ENCODE data around the gene CTCF. TPM values are rescaled to one million over a fixed set of nuclear protein-coding genes. Genes with fewer than 3 reads are reported as not detected.
A peak's percentile ranks its signal among the peaks of the same experiment; 100 is the strongest.

The CTCF gene
- total RNA-seq, 4 donors from 2014 or later, result 36.2 to 50.1 (median 46.9) TPM

DNA sequence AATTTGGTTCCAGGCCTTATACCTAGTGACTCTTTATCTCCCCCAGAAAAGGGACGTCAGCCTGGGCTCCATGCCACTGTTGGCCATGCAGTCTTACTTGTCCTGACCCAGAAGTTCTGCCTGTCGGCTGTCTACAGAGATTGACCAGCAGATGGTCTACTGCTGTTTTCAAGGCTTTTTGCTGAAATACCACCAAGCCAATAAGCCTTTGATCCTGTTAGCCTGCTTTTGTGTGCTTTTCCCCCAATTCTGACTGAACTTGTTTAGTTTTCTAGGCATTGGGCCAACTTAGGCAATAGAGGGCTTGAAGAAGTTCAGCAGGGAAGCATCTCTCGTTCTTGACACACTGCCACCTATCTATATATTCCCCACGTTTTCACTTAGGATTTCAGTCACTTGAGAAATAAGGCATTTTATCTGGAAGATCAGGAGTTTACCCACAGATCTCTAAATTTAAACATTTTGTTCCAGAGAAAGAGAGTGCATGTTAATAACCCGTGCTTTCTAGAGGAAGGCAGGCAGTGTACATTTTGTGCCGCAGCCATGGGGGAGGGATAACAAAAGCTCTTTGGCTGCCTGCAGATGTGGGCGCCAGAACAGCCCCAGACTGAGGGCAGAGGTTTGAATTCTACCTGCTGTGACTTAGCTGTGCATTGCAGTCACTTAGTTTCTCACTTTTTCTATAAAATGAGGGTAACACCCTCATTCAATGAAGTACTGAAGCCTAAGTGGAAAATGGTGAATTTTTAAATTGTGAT lies 70.3 kb downstream of the CTCF start:
- Histone ChIP-seq H3K9me3 (no peaks in the 10 kb centered on the region), H3K4me3 (no peak overlapping the region), H3K36me3 (peaks cover 96% of the 10 kb centered on the region), H3K27ac (no peak overlapping the region), H3K4me1 (no peaks in the 10 kb centered on the region), H3K27me3 (no peaks in the 10 kb centered on the region)
- WGBS, result 57% methylated on average over 7 of the region's 7 CpGs
- TF ChIP-seq POLR2A (IDR thresholded peaks at IDR 0.05), result no peak
- no peak for TF ChIP-seq EP300 (IDR thresholded peaks at IDR 0.05)
- TF ChIP-seq, protein P1, sequence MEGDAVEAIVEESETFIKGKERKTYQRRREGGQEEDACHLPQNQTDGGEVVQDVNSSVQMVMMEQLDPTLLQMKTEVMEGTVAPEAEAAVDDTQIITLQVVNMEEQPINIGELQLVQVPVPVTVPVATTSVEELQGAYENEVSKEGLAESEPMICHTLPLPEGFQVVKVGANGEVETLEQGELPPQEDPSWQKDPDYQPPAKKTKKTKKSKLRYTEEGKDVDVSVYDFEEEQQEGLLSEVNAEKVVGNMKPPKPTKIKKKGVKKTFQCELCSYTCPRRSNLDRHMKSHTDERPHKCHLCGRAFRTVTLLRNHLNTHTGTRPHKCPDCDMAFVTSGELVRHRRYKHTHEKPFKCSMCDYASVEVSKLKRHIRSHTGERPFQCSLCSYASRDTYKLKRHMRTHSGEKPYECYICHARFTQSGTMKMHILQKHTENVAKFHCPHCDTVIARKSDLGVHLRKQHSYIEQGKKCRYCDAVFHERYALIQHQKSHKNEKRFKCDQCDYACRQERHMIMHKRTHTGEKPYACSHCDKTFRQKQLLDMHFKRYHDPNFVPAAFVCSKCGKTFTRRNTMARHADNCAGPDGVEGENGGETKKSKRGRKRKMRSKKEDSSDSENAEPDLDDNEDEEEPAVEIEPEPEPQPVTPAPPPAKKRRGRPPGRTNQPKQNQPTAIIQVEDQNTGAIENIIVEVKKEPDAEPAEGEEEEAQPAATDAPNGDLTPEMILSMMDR (IDR thresholded peaks at IDR 0.05), result no peak
- TF ChIP-seq POLR2AphosphoS5 (IDR thresholded peaks at IDR 0.05), result no peak
- no peak for DNase-seq (ENCODE audit: low spot score in 2 of 2)

DNA sequence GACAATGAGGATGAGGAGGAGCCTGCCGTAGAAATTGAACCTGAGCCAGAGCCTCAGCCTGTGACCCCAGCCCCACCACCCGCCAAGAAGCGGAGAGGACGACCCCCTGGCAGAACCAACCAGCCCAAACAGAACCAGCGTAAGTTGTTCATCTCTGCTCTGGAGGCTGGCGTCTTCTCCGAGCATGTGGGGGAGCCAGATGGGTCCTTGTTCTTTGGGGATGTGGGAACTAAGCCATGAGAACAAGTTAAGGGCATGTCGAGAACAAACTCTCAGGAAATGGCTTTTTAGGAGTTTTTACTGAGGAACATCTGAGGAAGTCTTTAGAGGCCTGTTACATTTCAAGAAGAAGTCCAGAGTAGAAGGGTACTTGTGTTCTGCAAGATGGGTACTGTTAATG lies 74.4 kb downstream of the CTCF start:
- 95% methylated on average over 8 of the region's 8 CpGs for WGBS

DNA sequence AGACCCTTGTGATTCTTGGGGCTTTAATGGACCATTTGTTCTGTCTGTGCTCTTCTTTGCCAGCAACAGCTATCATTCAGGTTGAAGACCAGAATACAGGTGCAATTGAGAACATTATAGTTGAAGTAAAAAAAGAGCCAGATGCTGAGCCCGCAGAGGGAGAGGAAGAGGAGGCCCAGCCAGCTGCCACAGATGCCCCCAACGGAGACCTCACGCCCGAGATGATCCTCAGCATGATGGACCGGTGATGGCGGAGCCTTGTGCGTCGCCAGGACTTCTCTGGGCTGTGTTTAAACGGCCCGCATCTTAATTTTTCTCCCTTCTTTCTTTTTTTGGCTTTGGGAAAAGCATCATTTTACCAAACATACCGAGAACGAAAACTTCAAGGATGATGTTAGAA lies 75.3 kb downstream of the CTCF start:
- TF ChIP-seq EP300 (IDR thresholded peaks at IDR 0.05), result no peak
- no peak for TF ChIP-seq POLR2A (IDR thresholded peaks at IDR 0.05)
- TF ChIP-seq, protein P1 (IDR thresholded peaks at IDR 0.05), result no peak
- TF ChIP-seq POLR2AphosphoS5 (IDR thresholded peaks at IDR 0.05), result no peak
- 88% methylated on average over 12 of the region's 12 CpGs for WGBS
- no peaks in the 10 kb centered on the region for H3K27me3 ChIP-seq
- no peak overlapping the region for H3K4me3 ChIP-seq
- peak in 1 of 2 donors; percentile 28 for DNase-seq (ENCODE audit: low spot score in 2 of 2)
- peaks cover 10% of the 10 kb centered on the region for H3K4me1 ChIP-seq
- H3K27ac ChIP-seq, result no peak overlapping the region
- no peaks in the 10 kb centered on the region for H3K9me3 ChIP-seq
- peaks cover 71% of the 10 kb centered on the region for H3K36me3 ChIP-seq

More for the DNA sequence above, 74.4 kb downstream of the CTCF start:
- Histone ChIP-seq H3K36me3 (peaks cover 77% of the 10 kb centered on the region), H3K9me3 (no peaks in the 10 kb centered on the region), H3K4me1 (peaks cover 3% of the 10 kb centered on the region), H3K27me3 (no peaks in the 10 kb centered on the region), H3K4me3 (no peak overlapping the region), H3K27ac (no peak overlapping the region)
- TF ChIP-seq, protein P1 (IDR thresholded peaks at IDR 0.05), result no peak
- peak in 1 of 2 donors; percentile 37 for DNase-seq (ENCODE audit: low spot score in 2 of 2)

DNA sequence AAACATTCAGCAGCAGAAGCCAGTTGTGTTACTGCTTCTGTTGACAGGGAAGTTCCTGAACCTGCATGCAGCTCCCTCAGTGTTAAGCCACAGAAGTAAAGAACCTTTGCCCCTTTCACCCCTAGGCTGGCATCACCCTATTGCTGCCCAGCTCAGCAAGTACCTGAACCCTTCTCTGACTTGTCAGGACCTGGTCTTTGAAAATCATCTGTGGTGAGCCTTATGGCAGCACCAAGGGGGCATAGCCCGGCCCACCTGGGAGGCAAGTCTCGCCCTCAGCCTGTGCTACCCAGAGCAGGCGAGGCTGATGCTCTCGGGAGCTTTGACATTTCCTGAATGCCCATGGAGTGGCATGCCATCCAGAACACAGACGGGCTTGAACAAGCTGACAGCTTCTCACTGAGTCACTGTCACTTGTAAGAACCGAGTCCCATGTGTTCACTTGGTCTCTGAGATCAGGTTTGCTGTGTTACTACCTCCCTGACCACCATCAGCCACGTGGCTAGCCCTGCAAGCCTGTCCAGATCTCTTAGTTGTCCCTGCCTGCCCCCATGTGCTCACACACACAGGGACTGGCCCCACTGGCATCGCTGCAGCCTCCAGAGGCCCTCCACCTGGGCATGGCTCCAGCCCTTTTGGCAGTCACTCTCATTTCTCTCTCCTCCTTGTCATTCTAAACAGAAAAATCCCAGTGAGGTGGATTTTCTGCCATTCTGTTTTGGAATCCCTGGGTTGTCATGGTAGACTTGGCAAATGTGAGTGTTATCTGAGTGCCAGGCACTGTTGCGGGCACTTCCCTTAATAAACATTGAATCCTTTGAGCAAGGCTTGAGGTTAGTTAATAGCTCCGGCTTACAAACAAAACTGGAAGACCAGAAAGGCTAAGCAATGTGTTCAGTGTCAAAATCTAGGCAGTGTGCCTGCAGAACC lies 79.7 kb downstream of the CTCF start:
- Histone ChIP-seq H3K4me3 (no peak overlapping the region), H3K36me3 (peaks cover 28% of the 10 kb centered on the region), H3K27me3 (peaks cover 25% of the 10 kb centered on the region), H3K4me1 (peaks cover 20% of the 10 kb centered on the region), H3K27ac (no peak overlapping the region), H3K9me3 (no peaks in the 10 kb centered on the region)
- DNase-seq (ENCODE audit: low spot score in 2 of 2), result peak in 1 of 2 donors; percentile 67
- 30% methylated on average over 9 of the region's 10 CpGs for WGBS
- TF ChIP-seq POLR2A (IDR thresholded peaks at IDR 0.05) (no peak), POLR2AphosphoS5 (IDR thresholded peaks at IDR 0.05) (no peak), EP300 (IDR thresholded peaks at IDR 0.05) (no peak)
- TF ChIP-seq, protein P1 (IDR thresholded peaks at IDR 0.05), result no peak

DNA sequence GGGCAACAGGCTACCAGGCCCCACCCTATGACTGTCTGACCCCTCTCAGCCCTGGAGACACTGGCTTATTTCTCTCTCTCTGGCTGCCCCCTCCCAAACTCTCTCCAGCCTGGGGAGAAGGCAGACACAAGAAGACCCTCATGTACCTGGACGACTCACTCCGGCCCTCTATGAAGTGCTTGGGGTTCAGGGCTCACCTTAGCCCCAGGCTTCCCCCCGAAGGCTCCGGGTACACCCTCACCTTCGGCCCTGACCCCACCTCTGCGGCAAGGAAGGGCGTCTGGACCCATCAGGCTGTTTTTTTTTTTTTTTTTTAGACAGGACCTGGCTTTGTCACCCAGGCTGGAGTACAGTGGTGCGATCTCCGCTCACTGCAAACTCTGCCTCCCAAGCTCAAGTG lies 81.7 kb downstream of the CTCF start:
- Histone ChIP-seq H3K4me1 (peaks cover 30% of the 10 kb centered on the region), H3K4me3 (no peak overlapping the region), H3K27me3 (peaks cover 45% of the 10 kb centered on the region), H3K9me3 (no peaks in the 10 kb centered on the region), H3K36me3 (peaks cover 9% of the 10 kb centered on the region), H3K27ac (no peak overlapping the region)
- peak; percentile 34 to 41 for DNase-seq (ENCODE audit: low spot score in 2 of 2)
- 91% methylated on average over 9 of the region's 9 CpGs for WGBS
- TF ChIP-seq, protein P1 (IDR thresholded peaks at IDR 0.05), result no peak
- TF ChIP-seq POLR2A (IDR thresholded peaks at IDR 0.05) (no peak), POLR2AphosphoS5 (IDR thresholded peaks at IDR 0.05) (no peak), EP300 (IDR thresholded peaks at IDR 0.05) (no peak)

Data from suprapubic skin (tissue), 4 donors.